Sigmoid colon (tissue), 7 donors: ENCODE results near the gene MTA3. TPM values are rescaled to one million over a fixed set of nuclear protein-coding genes. Genes with fewer than 3 reads are reported as not detected.
"Not testable (repeated sequence)": the region's sequence is repeated elsewhere in the genome, so short reads cannot be mapped to it uniquely, and the experiment has no call there.

ENCODE experiments used
- DNase-seq: peaks from one replicate; pipeline ENCODE4 v3.0.0-alpha.2; 2019
- H3K27ac ChIP-seq, 4 donors: fragments of 200-600 bp; sonication (generic); one replicate each; pipeline ENCODE4 v1.5.1; 2016 to 2019; ENCODE audit warnings: mild to moderate bottlenecking in 1 of 4
- H3K27me3 ChIP-seq, 3 donors: fragments of 200-600 bp; sonication (generic); one replicate each; pipeline ENCODE4 v1.5.1; 2019; ENCODE audit warnings: mild to moderate bottlenecking in 1 of 3
- H3K36me3 ChIP-seq, 4 donors: fragments of 200-600 bp; sonication (generic); one replicate each; pipeline ENCODE4 v1.5.1; 2016 to 2019
- H3K4me1 ChIP-seq, 4 donors: fragments of 200-600 bp; sonication (generic); one replicate each; pipeline ENCODE4 v1.5.1; 2017 to 2019
- H3K4me3 ChIP-seq, 4 donors: fragments of 200-600 bp; sonication (generic); one replicate each; pipeline ENCODE4 v1.5.1; 2017 to 2019; ENCODE audit warnings: mild to moderate bottlenecking in 2 of 4, moderate library complexity in 1 of 4
- H3K9me3 ChIP-seq, 4 donors: fragments of 200-600 bp in 3 of 4; sonication (generic) in 3 of 4; one replicate each; pipeline versions ENCODE4 v1.5.1 to v1.6.1; 2013 to 2019
- CTCF ChIP-seq, 4 experiments: fragments of 450-650 bp in 3 of 4; fragments of 200-600 bp in 1 of 4; IDR thresholded peaks; one replicate each; pipeline ENCODE4 v1.5.1; 2016 to 2019; ENCODE audit warnings: antibody characterized with exemption in 4 of 4, mild to moderate bottlenecking in 3 of 4, moderate library complexity in 2 of 4
- EP300 ChIP-seq, 4 donors: sonication (generic); formaldehyde crosslinking; IDR thresholded peaks; one replicate each; pipeline ENCODE4 v1.6.1; 2017; ENCODE audit warnings: antibody characterized with exemption in 4 of 4
- POLR2A ChIP-seq, 2 donors: fragments of 450-650 bp; IDR thresholded peaks; one replicate each; pipeline ENCODE4 v1.6.1; 2016; ENCODE audit warnings: antibody characterized with exemption in 2 of 2, mild to moderate bottlenecking in 2 of 2, moderate library complexity in 2 of 2
- POLR2AphosphoS5 ChIP-seq, 4 donors: sonication (generic); formaldehyde crosslinking; IDR thresholded peaks; one replicate each; pipeline ENCODE4 v1.6.1; 2017; ENCODE audit warnings: antibody characterized with exemption in 4 of 4
- WGBS, 2 donors: extraction: QIAGEN DNeasy Blood & Tissue Kit; methylation state at CpG; one replicate each; pipeline ENCODE4 v1.1.7; 2013; 5-methylcytosine and 5-hydroxymethylcytosine counted together
- intact Hi-C: fragments of 100-400 bp; cut with DNase I; formaldehyde crosslinking; loops from one replicate; pipeline ENCODE4 v1.15.1; 2023
- polyA plus RNA-seq, 3 donors: library from polyadenylated mRNA; stranded (reverse); fragments of 200-250 nt; gene quantifications; one replicate each; pipeline ENCODE4 v1.2.3, GENCODE V29; 2013
- total RNA-seq, 4 donors: library from RNA; depleted of rRNA; stranded (reverse); fragments of >200 nt; gene quantifications; one replicate each; pipeline ENCODE4 v1.1.0, GENCODE V29; 2016
- donor health status: healthy with polysubstance abuse.
- donor health status: Bipolar disorder and iron deficiency.
- donor health status: healthy.

MTA3 gene
- total and polyA plus RNA-seq, 7 donors, result 24.5 to 53.2 (median 33.9) TPM

- H3K27ac ChIP-seq, result no peak overlapping the region
Measured at GRCh38 chr2:42598656-42599055, 30.2 kb downstream of the MTA3 start.

GRCh38 chr2:42601076-42601475 lies 32.6 kb downstream of the MTA3 start:
- 67 to 83% methylated on average over 3 of the region's 3 CpGs for WGBS, 2 donors
- no peak for TF ChIP-seq POLR2AphosphoS5 (IDR thresholded peaks at IDR 0.05)

More at GRCh38 chr2:42598656-42599055, 30.2 kb downstream of the MTA3 start:
- peaks cover 0 to 6% (median 0%) of the 10 kb centered on the region in 4 donors for H3K4me1 ChIP-seq
- no peak overlapping the region for H3K4me3 ChIP-seq
- intact Hi-C loops, result no loop called here
- H3K27me3 ChIP-seq, result no peaks in the 10 kb centered on the region
- no peaks in the 10 kb centered on the region for H3K9me3 ChIP-seq
- H3K36me3 ChIP-seq, result no peaks in the 10 kb centered on the region
- DNase-seq, result no peak
- TF ChIP-seq POLR2AphosphoS5 (IDR thresholded peaks at IDR 0.05), result no peak
- TF ChIP-seq CTCF (IDR thresholded peaks at IDR 0.05), result no peak
- no peak for TF ChIP-seq EP300 (IDR thresholded peaks at IDR 0.05)
- no peak for TF ChIP-seq POLR2A (IDR thresholded peaks at IDR 0.05)
- 80 to 81% methylated on average over 2 of the region's 2 CpGs for WGBS, 2 donors

GRCh38 chr2:42602218-42602875 lies 33.9 kb downstream of the MTA3 start:
- TF ChIP-seq EP300 (IDR thresholded peaks at IDR 0.05) (no peak), POLR2A (IDR thresholded peaks at IDR 0.05) (no peak), CTCF (IDR thresholded peaks at IDR 0.05) (no peak), POLR2AphosphoS5 (IDR thresholded peaks at IDR 0.05) (no peak)
- Histone ChIP-seq H3K4me1 (peaks cover 0 to 6% (median 0%) of the 10 kb centered on the region in 4 donors), H3K4me3 (no peak overlapping the region), H3K27ac (no peak overlapping the region), H3K36me3 (no peaks in the 10 kb centered on the region), H3K27me3 (no peaks in the 10 kb centered on the region), H3K9me3 (no peaks in the 10 kb centered on the region)
- DNase-seq, result no peak
- WGBS, 2 donors, result 33 to 73% methylated on average over 2 of the region's 2 CpGs
- intact Hi-C loops, result no loop called here

More at GRCh38 chr2:42601076-42601475, 32.6 kb downstream of the MTA3 start:
- intact Hi-C loops, result no loop called here
- H3K27me3 ChIP-seq, result no peaks in the 10 kb centered on the region
- H3K27ac ChIP-seq, result no peak overlapping the region
- H3K36me3 ChIP-seq, result no peaks in the 10 kb centered on the region
- DNase-seq, result no peak
- no peak overlapping the region for H3K4me3 ChIP-seq
- peaks cover 0 to 6% (median 0%) of the 10 kb centered on the region in 4 donors for H3K4me1 ChIP-seq
- H3K9me3 ChIP-seq, result no peaks in the 10 kb centered on the region

GRCh38 chr2:42602876-42603219 lies 34.4 kb downstream of the MTA3 start:
- no peak overlapping the region for H3K27ac ChIP-seq
- H3K4me3 ChIP-seq, result no peak overlapping the region
- 16 to 67% methylated on average over 3 of the region's 3 CpGs for WGBS, 2 donors
- no peaks in the 10 kb centered on the region for H3K27me3 ChIP-seq
- intact Hi-C loops, result no loop called here
- DNase-seq, result no peak
- TF ChIP-seq EP300 (IDR thresholded peaks at IDR 0.05) (no peak), POLR2AphosphoS5 (IDR thresholded peaks at IDR 0.05) (no peak), POLR2A (IDR thresholded peaks at IDR 0.05) (no peak), CTCF (IDR thresholded peaks at IDR 0.05) (no peak)
- no peaks in the 10 kb centered on the region for H3K36me3 ChIP-seq
- H3K4me1 ChIP-seq, result peaks cover 0 to 6% (median 0%) of the 10 kb centered on the region in 4 donors
- H3K9me3 ChIP-seq, result no peaks in the 10 kb centered on the region

GRCh38 chr2:42604341-42604867 lies 36.0 kb downstream of the MTA3 start:
- intact Hi-C loops, H3K36me3 ChIP-seq, H3K4me3 ChIP-seq, H3K4me1 ChIP-seq, H3K9me3 ChIP-seq, H3K27me3 ChIP-seq, DNase-seq, H3K27ac ChIP-seq: not testable (repeated sequence)
- WGBS, 2 donors, result 69 to 74% methylated on average over 5 to 6 of the region's 6 CpGs

GRCh38 chr2:42606166-42606565 lies 37.7 kb downstream of the MTA3 start:
- intact Hi-C loops, H3K9me3 ChIP-seq: not testable (repeated sequence)

More at GRCh38 chr2:42606166-42606565, 37.7 kb downstream of the MTA3 start:
- H3K27me3 ChIP-seq, H3K27ac ChIP-seq, H3K4me1 ChIP-seq, H3K4me3 ChIP-seq, DNase-seq: not testable (repeated sequence)
- H3K36me3 ChIP-seq, result peaks cover 0 to 22% (median 10%) of the 10 kb centered on the region in 4 donors
- 96% methylated on average over 29 to 33 of the region's 33 CpGs for WGBS, 2 donors
